Measurements from ENCODE around the gene MMP17. TPM values are rescaled to one million over a fixed set of nuclear protein-coding genes. Genes with fewer than 3 reads are reported as not detected.

MMP17 gene
- polyA plus RNA-seq, 1 of the 3 experiments (the other 2 are of a cell fraction) = 14.0 TPM

DNA sequence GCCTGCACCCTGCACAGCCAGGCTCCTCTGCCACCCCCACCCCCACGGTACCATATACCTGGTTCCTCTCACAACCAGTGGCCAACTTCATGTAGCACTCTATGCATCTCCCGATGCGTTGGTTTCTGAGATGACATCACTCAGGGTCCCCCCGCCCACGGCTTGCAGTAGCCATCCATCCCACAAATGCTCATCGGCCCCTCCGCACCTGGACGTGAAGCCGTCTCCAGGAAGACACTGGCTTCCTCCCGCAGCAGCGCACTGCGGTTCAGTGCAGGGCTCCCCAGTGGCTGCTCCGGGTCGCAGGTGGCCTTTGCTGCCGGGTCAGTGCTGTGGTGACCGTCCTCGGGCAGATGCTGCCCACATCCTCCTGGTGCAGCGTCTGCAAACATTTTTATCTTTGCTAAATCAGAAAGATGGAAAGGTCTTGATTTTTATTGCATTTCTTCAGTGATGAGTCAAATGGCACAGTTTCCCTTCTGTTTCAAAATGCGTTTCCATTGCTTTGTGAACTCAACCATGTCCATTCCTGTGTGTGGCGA lies 27.5 kb upstream of the MMP17 start:
- 97% methylated on average over 17 of the region's 20 CpGs for WGBS (ENCODE audit: low lambda C conversion rate)
- no peak for DNase-seq
- Histone ChIP-seq H3K9me2 (no peaks in the 10 kb centered on the region), H3K9ac (no peak overlapping the region), H3K4me3 (ENCODE audit: low read depth in 2 of 2, low read length in 1 of 2) (no peak overlapping the region), H3K4me1 (ENCODE audit: control insufficient read depth in 1 of 2, insufficient read depth in 2 of 2, low read depth in 1 of 2, low read length in 1 of 2) (peaks cover 0 to 3% of the 10 kb centered on the region in 2 experiments; a peak in 1 of 4 replicates), H3K9me3 (no peaks in the 10 kb centered on the region), H3F3A (replicated peaks; ENCODE audit: insufficient read depth) (no peaks in the 10 kb centered on the region), H4K20me1 (ENCODE audit: insufficient read depth) (no peaks in the 10 kb centered on the region), H3K36me3 (replicated peaks in 1 of 2; ENCODE audit: control insufficient read depth in 1 of 2, insufficient read depth in 2 of 2, low read length in 1 of 2) (peaks cover 0 to 25% of the 10 kb centered on the region in 2 experiments), H3K27me3 (ENCODE audit: insufficient read depth) (no peaks in the 10 kb centered on the region), H2AFZ (ENCODE audit: low read depth) (no peak overlapping the region), H3K27ac (ENCODE audit: low read depth in 2 of 2, low read length in 1 of 2) (no peak overlapping the region), H3K4me2 (no peak overlapping the region), H3K79me2 (ENCODE audit: insufficient read depth) (no peaks in the 10 kb centered on the region)
- CTCF ChIA-PET = no interaction called here
- TF ChIP-seq RFX5 (IDR thresholded peaks at IDR 0.05; ENCODE audit: low read length) (no peak), MXI1 (IDR thresholded peaks at IDR 0.05; ENCODE audit: low read depth, low read length) (no peak)
- POLR2A ChIA-PET = no interaction called here

DNA sequence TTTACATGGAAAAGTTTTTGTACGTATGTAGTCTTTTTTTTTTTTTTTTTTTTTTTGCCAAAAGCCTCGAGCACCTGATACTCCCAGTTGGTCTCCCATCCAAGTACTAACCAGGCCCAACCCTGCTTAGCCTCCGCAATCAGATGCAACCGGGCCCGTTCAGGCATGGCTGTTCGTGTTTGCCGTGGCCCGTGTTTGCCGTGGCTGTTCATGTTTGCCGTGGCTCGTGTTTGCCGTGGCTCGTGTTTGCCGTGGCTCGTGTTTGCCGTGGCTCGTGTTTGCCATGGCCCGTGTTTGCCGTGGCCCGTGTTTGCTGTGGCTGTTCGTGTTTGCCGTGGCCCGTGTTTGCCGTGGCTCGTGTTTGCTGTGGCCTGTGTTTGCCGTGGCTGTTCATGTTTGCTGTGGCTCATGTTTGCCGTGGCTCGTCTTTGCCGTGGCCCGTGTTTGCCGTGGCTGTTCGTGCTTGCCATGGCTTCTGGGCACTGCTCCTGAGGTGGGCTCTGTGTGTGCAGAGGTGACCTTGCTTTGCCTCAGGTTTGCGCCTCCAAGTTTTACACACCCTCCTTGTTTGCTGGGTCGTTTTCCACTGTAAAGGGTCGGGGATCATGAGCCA lies 26.8 kb upstream of the MMP17 start:
- Histone ChIP-seq H3F3A (replicated peaks; ENCODE audit: insufficient read depth) (no peaks in the 10 kb centered on the region), H3K9me3 (no peaks in the 10 kb centered on the region), H3K36me3 (replicated peaks in 1 of 2; ENCODE audit: control insufficient read depth in 1 of 2, insufficient read depth in 2 of 2, low read length in 1 of 2) (peaks cover 0 to 25% of the 10 kb centered on the region in 2 experiments), H3K9me2 (no peaks in the 10 kb centered on the region), H4K20me1 (ENCODE audit: insufficient read depth) (no peaks in the 10 kb centered on the region), H3K4me1 (ENCODE audit: control insufficient read depth in 1 of 2, insufficient read depth in 2 of 2, low read depth in 1 of 2, low read length in 1 of 2) (peaks cover 0 to 3% of the 10 kb centered on the region in 2 experiments; a peak in 1 of 4 replicates), H3K27me3 (ENCODE audit: insufficient read depth) (no peaks in the 10 kb centered on the region), H3K27ac (ENCODE audit: low read depth in 2 of 2, low read length in 1 of 2) (no peak overlapping the region), H3K4me2 (no peak overlapping the region), H2AFZ (ENCODE audit: low read depth) (no peak overlapping the region), H3K9ac (no peak overlapping the region), H3K79me2 (ENCODE audit: insufficient read depth) (no peaks in the 10 kb centered on the region), H3K4me3 (ENCODE audit: low read depth in 2 of 2, low read length in 1 of 2) (no peak overlapping the region)
- DNase-seq = no peak
- CTCF ChIA-PET = no interaction called here
- 82% methylated on average over 17 of the region's 35 CpGs for WGBS (ENCODE audit: low lambda C conversion rate)
- POLR2A ChIA-PET = no interaction called here
- no peak for TF ChIP-seq JUND (IDR thresholded peaks at IDR 0.05)
- TF ChIP-seq, protein P1, sequence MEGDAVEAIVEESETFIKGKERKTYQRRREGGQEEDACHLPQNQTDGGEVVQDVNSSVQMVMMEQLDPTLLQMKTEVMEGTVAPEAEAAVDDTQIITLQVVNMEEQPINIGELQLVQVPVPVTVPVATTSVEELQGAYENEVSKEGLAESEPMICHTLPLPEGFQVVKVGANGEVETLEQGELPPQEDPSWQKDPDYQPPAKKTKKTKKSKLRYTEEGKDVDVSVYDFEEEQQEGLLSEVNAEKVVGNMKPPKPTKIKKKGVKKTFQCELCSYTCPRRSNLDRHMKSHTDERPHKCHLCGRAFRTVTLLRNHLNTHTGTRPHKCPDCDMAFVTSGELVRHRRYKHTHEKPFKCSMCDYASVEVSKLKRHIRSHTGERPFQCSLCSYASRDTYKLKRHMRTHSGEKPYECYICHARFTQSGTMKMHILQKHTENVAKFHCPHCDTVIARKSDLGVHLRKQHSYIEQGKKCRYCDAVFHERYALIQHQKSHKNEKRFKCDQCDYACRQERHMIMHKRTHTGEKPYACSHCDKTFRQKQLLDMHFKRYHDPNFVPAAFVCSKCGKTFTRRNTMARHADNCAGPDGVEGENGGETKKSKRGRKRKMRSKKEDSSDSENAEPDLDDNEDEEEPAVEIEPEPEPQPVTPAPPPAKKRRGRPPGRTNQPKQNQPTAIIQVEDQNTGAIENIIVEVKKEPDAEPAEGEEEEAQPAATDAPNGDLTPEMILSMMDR (IDR thresholded peaks at IDR 0.05) = no peak
- no peak for TF ChIP-seq TAF1 (IDR thresholded peaks at IDR 0.05; ENCODE audit: borderline replicate concordance, low read depth, low read length)
- no peak for TF ChIP-seq ELF1 (IDR thresholded peaks at IDR 0.05)
- TF ChIP-seq, protein P2, sequence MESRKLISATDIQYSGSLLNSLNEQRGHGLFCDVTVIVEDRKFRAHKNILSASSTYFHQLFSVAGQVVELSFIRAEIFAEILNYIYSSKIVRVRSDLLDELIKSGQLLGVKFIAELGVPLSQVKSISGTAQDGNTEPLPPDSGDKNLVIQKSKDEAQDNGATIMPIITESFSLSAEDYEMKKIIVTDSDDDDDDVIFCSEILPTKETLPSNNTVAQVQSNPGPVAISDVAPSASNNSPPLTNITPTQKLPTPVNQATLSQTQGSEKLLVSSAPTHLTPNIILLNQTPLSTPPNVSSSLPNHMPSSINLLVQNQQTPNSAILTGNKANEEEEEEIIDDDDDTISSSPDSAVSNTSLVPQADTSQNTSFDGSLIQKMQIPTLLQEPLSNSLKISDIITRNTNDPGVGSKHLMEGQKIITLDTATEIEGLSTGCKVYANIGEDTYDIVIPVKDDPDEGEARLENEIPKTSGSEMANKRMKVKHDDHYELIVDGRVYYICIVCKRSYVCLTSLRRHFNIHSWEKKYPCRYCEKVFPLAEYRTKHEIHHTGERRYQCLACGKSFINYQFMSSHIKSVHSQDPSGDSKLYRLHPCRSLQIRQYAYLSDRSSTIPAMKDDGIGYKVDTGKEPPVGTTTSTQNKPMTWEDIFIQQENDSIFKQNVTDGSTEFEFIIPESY (IDR thresholded peaks at IDR 0.05; ENCODE audit: borderline replicate concordance, low read depth) = no peak
- TF ChIP-seq, protein P3, sequence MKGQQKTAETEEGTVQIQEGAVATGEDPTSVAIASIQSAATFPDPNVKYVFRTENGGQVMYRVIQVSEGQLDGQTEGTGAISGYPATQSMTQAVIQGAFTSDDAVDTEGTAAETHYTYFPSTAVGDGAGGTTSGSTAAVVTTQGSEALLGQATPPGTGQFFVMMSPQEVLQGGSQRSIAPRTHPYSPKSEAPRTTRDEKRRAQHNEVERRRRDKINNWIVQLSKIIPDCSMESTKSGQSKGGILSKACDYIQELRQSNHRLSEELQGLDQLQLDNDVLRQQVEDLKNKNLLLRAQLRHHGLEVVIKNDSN (IDR thresholded peaks at IDR 0.05; ENCODE audit: borderline replicate concordance, low read depth) = no peak
- TF ChIP-seq GABPA (IDR thresholded peaks at IDR 0.05; ENCODE audit: low read depth) = no peak
- TF ChIP-seq TEAD4 (IDR thresholded peaks at IDR 0.05; ENCODE audit: borderline replicate concordance, insufficient read depth) = no peak
- TF ChIP-seq, protein P4, sequence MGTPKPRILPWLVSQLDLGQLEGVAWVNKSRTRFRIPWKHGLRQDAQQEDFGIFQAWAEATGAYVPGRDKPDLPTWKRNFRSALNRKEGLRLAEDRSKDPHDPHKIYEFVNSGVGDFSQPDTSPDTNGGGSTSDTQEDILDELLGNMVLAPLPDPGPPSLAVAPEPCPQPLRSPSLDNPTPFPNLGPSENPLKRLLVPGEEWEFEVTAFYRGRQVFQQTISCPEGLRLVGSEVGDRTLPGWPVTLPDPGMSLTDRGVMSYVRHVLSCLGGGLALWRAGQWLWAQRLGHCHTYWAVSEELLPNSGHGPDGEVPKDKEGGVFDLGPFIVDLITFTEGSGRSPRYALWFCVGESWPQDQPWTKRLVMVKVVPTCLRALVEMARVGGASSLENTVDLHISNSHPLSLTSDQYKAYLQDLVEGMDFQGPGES (IDR thresholded peaks at IDR 0.05; ENCODE audit: low read depth, low read length) = no peak
- no peak for TF ChIP-seq MXI1 (IDR thresholded peaks at IDR 0.05; ENCODE audit: low read depth, low read length)
- no peak for TF ChIP-seq FOXM1 (IDR thresholded peaks at IDR 0.05; ENCODE audit: low read depth)
- TF ChIP-seq NFIC (IDR thresholded peaks at IDR 0.05; ENCODE audit: borderline replicate concordance) = no peak
- no peak for TF ChIP-seq RAD21 (IDR thresholded peaks at IDR 0.05; ENCODE audit: low read length)
- TF ChIP-seq, protein P5, sequence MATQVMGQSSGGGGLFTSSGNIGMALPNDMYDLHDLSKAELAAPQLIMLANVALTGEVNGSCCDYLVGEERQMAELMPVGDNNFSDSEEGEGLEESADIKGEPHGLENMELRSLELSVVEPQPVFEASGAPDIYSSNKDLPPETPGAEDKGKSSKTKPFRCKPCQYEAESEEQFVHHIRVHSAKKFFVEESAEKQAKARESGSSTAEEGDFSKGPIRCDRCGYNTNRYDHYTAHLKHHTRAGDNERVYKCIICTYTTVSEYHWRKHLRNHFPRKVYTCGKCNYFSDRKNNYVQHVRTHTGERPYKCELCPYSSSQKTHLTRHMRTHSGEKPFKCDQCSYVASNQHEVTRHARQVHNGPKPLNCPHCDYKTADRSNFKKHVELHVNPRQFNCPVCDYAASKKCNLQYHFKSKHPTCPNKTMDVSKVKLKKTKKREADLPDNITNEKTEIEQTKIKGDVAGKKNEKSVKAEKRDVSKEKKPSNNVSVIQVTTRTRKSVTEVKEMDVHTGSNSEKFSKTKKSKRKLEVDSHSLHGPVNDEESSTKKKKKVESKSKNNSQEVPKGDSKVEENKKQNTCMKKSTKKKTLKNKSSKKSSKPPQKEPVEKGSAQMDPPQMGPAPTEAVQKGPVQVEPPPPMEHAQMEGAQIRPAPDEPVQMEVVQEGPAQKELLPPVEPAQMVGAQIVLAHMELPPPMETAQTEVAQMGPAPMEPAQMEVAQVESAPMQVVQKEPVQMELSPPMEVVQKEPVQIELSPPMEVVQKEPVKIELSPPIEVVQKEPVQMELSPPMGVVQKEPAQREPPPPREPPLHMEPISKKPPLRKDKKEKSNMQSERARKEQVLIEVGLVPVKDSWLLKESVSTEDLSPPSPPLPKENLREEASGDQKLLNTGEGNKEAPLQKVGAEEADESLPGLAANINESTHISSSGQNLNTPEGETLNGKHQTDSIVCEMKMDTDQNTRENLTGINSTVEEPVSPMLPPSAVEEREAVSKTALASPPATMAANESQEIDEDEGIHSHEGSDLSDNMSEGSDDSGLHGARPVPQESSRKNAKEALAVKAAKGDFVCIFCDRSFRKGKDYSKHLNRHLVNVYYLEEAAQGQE (IDR thresholded peaks at IDR 0.05; ENCODE audit: low read depth, low read length) = no peak
